ENCODE measurements around the gene MINK1.
"Not testable (repeated sequence)": the region's sequence is repeated elsewhere in the genome, so short reads cannot be mapped to it uniquely, and the experiment has no call there.

MINK1 gene

GRCh38 chr17:4901648-4902344 is 68.7 kb downstream of the MINK1 start:
- DNase-seq = no peak

DNA sequence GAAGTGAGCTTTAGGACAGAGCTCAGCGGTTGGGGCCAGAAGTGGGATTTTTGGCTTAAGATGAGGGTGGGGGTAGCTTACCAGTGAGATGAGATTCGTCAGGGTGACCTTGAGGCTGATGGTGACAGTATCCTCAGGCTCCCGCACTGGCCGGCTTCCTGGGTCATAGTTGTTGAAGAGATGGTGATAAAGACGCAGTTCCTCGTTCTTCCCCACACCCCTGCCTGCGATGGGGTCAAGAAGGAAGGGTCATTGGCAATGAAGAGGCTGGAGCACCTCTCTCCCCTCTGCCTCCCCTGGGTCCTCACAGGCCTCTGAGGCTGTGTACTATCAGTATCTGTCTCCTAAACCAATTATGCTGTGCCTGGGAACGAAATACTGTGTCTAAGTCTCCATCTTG is 69.4 kb downstream of the MINK1 start:
- no peak for DNase-seq

- DNase-seq = peak; percentile 88
Measured at GRCh38 chr17:4903051-4903818, 70.1 kb downstream of the MINK1 start, which contains the start of gene CHRNE. TSS of gene CHRNE (minus strand) at chr17:4903098. CDS start at chr17:4903063, 35 bp downstream.

DNA sequence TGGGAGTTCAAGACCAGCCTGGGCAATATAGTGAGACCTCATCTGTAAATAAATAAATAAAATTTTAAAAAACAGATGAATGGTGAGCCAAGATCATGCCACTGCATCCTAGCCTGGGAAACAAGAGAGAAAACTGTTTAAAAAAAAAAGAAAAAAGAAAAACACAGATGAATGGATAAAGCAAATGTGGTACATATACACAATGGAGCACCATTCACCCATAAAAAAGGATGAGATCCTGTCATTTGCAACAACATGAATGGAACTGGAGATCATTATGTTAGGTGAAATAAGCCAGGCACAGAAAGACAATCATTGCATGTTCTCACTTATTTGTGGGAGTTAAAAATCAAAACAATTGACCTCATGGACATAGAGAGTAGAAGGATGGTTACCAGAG is 73.5 kb downstream of the MINK1 start:
- DNase-seq = not testable (repeated sequence)

DNA sequence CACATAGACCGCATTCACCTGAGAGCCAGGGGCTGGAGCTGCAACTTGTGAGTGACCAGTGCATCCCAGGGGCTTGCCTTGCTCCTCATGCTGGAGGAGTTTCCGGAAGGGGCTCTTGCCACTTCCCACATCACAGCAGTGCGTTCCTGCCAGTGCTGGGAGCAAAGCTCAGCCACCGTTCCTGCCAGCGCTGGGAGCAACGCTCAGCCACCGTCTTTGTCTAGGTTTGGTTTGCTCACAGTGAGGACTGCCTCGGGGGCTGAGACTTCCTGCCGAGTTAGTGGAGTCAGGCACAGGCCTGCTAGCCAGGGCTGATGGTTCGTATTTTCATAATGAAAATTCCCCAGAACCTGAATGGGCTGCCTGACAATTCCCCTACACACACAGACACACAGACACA is 75.2 kb downstream of the MINK1 start:
- DNase-seq = peak; percentile 39

- DNase-seq = peak; percentile 84
Measured at GRCh38 chr17:4908711-4909496, 75.8 kb downstream of the MINK1 start.

DNA sequence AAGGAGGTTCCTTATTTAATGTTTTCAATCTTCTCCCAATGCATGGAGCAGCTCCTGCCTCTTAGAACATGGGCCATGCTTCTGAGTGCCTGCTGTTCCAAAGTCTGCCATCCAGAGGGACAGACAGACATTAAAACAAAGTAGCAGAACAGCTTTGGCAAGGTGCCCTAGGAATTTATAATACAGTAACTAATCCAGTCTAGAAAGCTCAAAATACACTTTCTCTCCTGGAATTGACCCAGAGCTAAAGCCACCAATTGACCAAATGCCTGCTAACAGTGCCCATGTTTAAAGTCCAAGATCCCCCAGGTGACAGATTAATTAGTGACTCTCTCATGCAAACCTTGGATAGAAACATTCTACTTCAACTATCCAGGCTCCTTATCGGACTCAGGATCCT is 80.9 kb downstream of the MINK1 start:
- no peak for DNase-seq

DNA sequence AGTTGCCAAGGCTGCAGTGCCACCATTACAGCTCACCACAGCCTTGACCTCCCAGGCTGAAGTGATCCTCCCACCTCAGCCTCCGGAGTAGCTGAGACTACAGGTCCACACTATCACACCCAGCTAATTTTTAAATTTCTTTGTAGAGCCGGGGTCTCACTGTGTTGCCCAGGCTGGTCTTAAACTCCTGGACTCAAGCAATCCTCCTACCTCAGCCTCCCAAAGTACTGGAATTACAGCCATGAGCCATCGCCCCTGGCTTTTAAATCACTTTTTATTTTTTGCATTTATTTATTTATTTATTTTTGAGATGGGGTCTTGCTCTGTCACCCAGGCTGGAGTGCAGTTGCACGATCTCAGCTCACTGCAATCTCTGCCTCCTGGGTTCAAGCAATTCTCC is 81.4 kb downstream of the MINK1 start:
- DNase-seq = not testable (repeated sequence)

GRCh38 chr17:4919511-4920047 is 86.4 kb downstream of the MINK1 start:
- DNase-seq = no peak

GRCh38 chr17:4920351-4921048 is 87.4 kb downstream of the MINK1 start:
- no peak for DNase-seq

DNA sequence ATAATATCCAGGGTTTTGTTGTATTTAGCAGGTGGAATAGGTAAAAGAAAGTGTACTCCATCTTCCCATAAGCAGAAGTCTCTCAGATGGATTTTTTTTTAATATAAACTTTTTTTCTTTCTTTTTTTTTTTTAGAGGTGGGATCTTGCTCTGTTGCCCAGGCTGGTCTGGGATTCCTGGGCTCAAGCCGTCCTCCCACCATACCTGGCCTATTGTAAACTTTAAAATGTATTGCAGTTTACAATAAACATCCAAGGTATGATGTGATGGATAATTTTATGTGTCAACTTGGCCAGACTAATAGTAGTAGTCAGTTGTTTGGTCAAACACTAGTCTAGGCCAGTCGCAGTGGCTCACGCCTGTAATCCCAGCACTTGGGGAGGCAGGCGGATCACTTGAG is 88.2 kb downstream of the MINK1 start:
- DNase-seq = no peak

GRCh38 chr17:4926577-4927335 is 93.6 kb downstream of the MINK1 start:
- DNase-seq = not testable (repeated sequence)

DNA sequence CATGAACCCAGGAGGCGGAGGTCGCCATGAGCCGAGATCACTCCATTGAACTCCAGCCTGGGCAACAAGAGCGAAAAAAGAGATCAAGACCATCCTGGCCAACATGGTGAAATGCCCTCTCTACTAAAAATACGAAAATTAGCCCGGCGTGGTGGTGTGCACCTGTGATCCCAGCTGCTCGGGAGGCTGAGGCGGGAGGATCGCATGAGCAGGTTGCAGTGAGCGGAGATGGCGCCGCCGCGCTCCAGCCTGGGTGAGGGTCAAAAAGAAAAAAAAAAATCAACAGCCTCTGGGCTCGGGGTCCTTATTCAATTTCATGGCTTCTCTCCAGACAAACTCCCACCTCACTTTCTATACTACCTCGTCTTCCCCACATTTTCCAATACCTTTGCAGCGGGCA is 95.7 kb downstream of the MINK1 start:
- DNase-seq = no peak

GRCh38 chr17:4931963-4932362 is 98.8 kb downstream of the MINK1 start, which contains the start of gene GP1BA:
TSS of gene GP1BA (plus strand) at chr17:4932277. CDS start at chr17:4932605, 328 bp downstream.
- DNase-seq = no peak

DNA sequence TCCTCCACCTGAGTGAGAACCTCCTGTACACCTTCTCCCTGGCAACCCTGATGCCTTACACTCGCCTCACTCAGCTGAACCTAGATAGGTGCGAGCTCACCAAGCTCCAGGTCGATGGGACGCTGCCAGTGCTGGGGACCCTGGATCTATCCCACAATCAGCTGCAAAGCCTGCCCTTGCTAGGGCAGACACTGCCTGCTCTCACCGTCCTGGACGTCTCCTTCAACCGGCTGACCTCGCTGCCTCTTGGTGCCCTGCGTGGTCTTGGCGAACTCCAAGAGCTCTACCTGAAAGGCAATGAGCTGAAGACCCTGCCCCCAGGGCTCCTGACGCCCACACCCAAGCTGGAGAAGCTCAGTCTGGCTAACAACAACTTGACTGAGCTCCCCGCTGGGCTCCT is 99.6 kb downstream of the MINK1 start:
- DNase-seq = no peak

GRCh38 chr17:4933646-4934045 is 100.5 kb downstream of the MINK1 start:
- no peak for DNase-seq

DNA sequence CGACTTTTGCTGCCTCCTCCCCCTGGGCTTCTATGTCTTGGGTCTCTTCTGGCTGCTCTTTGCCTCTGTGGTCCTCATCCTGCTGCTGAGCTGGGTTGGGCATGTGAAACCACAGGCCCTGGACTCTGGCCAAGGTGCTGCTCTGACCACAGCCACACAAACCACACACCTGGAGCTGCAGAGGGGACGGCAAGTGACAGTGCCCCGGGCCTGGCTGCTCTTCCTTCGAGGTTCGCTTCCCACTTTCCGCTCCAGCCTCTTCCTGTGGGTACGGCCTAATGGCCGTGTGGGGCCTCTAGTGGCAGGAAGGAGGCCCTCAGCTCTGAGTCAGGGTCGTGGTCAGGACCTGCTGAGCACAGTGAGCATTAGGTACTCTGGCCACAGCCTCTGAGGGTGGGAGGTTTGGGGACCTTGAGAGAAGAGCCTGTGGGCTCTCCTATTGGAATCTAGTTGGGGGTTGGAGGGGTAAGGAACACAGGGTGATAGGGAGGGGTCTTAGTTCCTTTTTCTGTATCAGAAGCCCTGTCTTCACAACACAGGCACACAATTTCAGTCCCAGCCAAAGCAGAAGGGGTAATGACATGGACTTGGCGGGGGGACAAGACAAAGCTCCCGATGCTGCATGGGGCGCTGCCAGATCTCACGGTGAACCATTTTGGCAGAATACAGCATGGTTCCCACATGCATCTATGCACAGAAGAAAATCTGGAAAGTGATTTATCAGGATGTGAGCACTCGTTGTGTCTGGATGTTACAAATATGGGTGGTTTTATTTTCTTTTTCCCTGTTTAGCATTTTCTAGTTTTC is 101.2 kb downstream of the MINK1 start:
- DNase-seq = no peak

DNA sequence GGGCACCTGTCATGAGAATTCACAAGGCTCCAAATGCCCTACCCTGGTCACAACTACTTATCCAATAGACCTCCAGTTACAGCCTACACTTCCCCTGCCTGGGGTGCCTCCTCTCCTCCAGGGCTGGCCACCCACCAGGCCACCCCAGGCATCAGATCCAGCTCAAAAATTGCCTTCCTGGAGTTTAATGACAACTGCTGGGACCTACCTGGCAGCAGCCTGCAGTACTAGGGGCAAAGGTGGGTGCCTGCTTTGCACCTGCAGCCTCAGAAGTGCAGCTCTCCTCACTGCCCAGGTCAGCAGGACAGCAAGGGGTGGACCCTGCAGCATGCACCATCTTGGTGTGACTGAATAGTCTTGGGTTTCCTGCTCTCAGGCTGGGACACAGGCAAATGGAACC is 102.5 kb downstream of the MINK1 start:
- no peak for DNase-seq

- DNase-seq = no peak
Measured at GRCh38 chr17:4936436-4936835, 103.3 kb downstream of the MINK1 start.

DNA sequence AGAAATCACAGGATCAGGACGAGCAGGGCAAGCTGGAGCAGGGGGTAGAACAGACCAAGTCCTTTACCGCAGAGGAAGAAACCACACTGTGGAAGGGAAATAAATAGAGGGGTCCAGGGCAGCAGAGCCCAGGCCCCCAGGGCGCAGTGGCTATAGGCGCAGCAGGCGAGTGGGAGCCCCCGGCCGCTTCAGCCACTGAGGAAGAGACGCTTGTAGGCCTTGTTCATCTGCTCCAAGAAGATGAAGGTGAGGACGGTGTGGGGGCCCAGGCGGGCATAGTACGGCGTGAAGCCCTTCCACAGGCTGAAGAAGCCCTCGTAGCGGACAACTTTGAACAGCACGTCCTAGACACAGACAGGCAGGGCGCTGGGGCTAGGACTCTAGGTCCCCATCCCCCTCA is 104.4 kb downstream of the MINK1 start:
- DNase-seq = no peak

GRCh38 chr17:4938069-4938491 is 104.9 kb downstream of the MINK1 start:
- no peak for DNase-seq
